NT2/D1 (cell line): ENCODE measurements around the gene INSYN1.

ENCODE experiments used
- SUZ12 ChIP-seq: IDR thresholded peaks from 2 replicates; pipeline ENCODE4 v1.6.1; 2011; ENCODE audit not compliant: insufficient read length, insufficient read depth; ENCODE audit errors: extremely low read depth
- YY1 ChIP-seq: IDR thresholded peaks from 2 replicates; pipeline ENCODE4 v1.6.1; 2011; ENCODE audit not compliant: insufficient read length, insufficient read depth
- ZNF274 ChIP-seq: IDR thresholded peaks from 2 replicates; pipeline ENCODE4 v1.6.1; 2011; ENCODE audit warnings: mild to moderate bottlenecking, low read depth, low read length

- TF ChIP-seq ZNF274 (no peak), YY1 (no peak), SUZ12 (no peak)
These were observed 58.7 kb downstream of the INSYN1 start for GRCh38 chr15:73694419-73694818.
